GM19043 (cell line): ENCODE results near the gene CBLC.
"Not testable (repeated sequence)": the region's sequence is repeated elsewhere in the genome, so short reads cannot be mapped to it uniquely, and the experiment has no call there.

Experiments
- ATAC-seq: cut with Tn5 transposase; IDR thresholded peaks from one replicate; pipeline ENCODE4 v1.9.1; 2021; ENCODE audit warnings: low read depth; ENCODE audit not compliant: unreplicated experiment

CBLC gene

GRCh38 chr19:44817725-44818465 is 40.2 kb downstream of the CBLC start:
- ATAC-seq: no peak

DNA sequence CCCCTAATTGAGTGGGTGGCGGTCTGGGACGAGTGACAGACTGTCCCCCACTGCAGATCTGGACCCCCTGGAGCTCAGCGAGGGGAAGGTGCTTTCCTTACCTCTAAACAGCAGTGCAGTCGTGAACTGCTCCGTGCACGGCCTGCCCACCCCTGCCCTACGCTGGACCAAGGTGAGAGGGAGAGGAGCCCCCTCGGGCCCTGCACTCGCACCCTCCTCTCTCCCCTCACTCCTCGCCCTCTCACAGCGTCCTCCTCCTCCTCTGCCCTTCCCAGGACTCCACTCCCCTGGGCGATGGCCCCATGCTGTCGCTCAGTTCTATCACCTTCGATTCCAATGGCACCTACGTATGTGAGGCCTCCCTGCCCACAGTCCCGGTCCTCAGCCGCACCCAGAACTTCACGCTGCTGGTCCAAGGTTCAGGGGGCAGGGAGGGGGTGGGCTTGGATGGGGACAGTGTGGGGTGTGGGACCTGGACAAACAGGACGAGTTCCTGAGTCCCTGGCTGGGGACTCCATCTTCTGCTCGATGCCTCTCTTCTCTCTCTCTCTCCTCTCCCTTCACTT is 40.9 kb downstream of the CBLC start:
- no peak for ATAC-seq

DNA sequence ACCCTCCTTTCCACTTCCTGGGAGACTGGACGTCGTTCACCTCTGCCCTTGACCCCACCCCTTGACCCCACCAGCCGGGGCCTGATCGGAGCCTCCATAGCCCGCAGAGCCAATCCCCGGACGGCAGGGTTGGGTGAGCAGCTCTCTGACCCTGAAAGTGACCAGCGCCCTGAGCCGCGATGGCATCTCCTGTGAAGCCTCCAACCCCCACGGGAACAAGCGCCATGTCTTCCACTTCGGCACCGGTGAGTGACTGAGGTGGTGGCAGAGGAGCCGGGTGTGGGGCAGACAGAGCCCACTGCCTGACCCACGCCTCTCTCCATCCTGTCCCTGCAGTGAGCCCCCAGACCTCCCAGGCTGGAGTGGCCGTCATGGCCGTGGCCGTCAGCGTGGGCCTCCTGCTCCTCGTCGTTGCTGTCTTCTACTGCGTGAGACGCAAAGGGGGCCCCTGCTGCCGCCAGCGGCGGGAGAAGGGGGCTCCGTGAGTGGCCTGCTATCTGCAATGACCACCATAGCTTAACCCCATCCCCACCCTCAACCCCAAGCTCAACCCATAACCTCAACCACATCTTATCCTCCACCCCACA is 41.6 kb downstream of the CBLC start:
- no peak for ATAC-seq

- ATAC-seq: no peak
These were observed 43.2 kb downstream of the CBLC start for GRCh38 chr19:44820648-44821609.

- ATAC-seq: no peak
These were observed 44.5 kb downstream of the CBLC start for GRCh38 chr19:44822177-44822576.

- ATAC-seq: no peak
These were observed 45.1 kb downstream of the CBLC start for GRCh38 chr19:44822670-44823372.

DNA sequence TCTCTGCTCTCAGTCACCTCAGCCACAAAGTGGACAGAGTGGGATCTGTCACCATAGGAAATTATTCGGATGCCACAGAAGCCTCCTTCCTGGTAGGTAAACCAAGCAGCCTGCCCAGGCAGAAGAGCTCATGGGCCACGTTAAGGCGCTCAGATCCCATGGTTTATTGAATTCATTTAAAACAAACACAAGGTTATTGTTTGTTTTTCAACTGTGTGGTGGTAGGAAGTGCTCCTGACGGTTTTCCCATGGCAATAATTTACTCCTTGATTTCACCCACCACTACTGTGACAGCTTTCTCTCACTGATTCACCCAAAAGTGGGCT is 45.6 kb downstream of the CBLC start:
- ATAC-seq: no peak

DNA sequence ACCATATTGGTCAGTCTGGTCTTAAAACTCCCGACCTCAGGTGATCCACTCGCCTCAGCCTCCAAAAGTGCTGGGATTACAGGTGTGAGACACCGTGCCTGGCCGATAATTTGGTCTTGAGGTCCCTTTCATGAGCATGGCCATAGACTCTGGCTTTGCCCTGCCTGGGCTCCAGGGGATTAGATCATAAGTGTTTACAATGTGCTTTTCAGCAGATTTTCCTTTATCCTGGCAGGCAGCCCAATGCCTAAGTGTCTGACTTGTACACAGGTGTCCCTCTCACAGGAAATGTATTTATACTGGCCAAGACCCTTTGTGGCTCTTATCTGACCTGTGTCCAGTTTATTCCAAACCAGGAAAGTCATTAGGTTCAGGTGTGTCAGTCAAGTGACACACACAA is 47.1 kb downstream of the CBLC start:
- no peak for ATAC-seq

DNA sequence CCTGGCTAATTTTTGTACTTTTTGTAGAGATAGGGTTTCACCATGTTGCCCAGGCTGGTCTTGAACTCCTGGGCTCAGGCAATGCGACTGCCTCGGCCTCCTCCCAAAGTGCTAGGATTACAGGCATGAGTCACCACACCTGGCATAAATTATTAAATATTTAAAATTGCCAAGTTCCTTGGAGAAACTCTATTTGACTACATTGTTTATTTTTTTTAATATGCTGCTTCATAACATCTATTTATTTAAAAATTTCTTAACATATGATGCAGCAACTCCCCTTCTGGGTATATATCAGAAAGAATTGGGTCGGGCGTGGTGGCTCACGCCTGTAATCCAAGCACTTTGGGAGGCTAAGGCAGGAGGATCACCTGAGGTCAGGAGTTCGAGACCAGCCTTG is 55.2 kb downstream of the CBLC start:
- ATAC-seq: not testable (repeated sequence)

- not testable (repeated sequence) for ATAC-seq
These were observed 56.7 kb downstream of the CBLC start for GRCh38 chr19:44834399-44834798.

DNA sequence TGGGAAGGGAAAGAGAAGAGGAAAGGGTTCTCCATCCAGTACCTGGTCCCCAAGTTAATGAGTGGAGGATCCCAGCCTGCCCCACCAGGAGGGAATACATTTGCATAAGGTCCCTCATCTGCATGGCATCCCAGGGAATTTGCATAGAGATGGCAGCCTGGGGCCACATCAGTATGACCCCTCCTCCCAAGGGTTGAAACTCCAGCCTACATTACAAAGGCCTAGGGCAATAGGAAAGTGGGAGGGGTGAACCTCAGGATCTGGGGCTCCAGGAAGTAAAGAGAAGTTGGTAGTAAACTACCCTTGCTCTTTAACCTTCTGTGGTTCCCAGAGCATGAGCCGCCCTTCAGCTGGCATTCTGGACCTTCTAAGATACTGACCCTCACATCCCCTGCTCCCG is 61.6 kb downstream of the CBLC start:
- no peak for ATAC-seq

DNA sequence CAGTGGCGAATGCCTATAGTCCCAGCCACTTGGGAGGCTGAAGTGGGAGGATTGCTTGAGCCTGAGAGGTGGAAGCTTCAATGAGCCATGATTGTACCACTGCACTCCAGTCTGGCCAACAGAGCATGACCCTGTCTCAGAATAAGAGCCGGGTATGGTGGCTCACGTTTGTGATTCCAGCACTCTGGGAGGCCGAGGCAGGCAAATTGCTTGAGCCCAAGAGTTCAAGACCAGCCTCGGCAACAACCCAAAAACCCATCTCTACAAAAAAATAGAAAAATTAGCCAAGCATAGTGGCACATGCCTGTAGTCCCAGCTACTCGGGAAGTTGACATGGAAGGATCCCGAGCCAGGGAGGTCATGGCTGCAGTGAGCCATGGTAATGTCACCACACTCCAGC is 63.1 kb downstream of the CBLC start:
- ATAC-seq: no peak

GRCh38 chr19:44841231-44841630 is 63.5 kb downstream of the CBLC start:
- ATAC-seq: no peak

- no peak for ATAC-seq
These were observed 67.6 kb downstream of the CBLC start for GRCh38 chr19:44845286-44845611.

DNA sequence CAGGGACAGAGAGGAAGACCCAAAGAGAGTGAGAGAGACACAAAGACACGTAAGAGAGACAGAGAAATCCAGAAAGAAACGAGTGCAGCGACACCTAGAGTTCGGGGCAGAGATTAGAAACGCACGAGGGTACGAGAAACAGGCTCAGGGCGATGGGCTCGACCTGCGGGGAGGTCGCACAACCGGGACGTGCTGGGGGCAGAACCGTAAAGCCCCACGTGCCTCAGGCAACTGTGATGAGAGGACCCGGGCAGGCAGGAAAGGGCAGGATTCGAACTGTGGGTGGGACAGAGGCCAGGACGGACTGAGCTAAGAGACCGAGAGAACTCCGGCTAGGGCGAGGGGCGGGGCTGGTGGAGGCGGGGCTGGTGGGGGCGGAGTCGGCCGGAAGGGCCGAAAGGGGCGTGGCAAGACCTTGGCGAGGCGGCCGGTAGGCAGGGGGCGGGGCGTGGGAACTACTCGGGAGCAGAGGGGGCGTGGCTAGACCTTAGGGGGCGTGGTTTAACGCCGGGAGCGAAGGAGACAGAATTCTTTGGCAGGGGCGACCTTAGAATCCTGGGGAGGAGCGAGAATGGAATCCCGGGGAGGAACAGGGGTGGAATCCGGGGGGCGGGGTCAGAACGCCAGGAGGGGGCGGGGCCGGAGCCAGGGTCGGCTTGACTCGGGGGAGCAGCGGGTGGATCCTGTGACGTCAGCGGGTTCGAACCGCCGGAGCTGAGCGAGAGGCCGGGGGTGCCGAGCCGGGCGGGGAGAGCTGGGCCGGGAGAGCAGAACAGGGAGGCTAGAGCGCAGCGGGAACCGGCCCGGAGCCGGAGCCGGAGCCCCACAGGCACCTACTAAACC is 68.1 kb downstream of the CBLC start, which contains the start of gene NECTIN2:
Gene NECTIN2 (plus strand): TSS at position 686 of the 843 bp plus-strand sequence. CDS start 229 bp downstream, outside the sequence.
- ATAC-seq: no peak

DNA sequence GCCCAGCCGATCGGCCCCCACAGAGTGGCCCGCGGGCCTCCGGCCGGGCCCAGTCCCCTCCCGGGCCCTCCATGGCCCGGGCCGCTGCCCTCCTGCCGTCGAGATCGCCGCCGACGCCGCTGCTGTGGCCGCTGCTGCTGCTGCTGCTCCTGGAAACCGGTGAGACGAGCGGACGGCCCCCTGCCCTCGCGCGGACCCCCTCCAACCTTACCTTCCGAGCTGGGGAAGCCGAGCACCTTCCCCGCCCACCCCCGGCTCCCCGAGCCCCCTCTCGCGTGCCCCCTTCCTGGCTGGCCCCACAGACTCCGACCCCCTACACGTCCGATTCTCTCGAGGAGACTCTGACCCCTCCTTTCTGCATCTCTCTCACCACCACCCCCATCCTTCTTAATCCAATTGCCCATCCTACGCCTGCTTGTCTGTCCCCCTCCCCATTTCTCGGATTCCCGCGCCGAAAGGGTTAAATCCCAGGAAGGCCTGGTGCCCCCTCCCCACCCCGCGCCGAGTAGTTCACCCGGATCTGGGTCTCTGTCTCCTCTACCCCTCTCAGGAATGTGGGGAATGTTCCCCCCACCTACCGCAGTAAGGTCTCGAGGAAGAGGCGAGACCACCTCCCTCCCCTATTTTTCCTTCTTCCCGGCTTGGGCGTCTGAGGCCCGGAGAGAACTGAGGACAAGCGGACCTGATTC is 68.9 kb downstream of the CBLC start:
- ATAC-seq: no peak

- ATAC-seq: no peak
These were observed 69.7 kb downstream of the CBLC start for GRCh38 chr19:44847144-44848035.
